H54 (cell line): Measurements from ENCODE around the gene USP40.

Experiments used
- DNase-seq: peaks from one replicate; pipeline ENCODE4 v3.0.0; 2011; ENCODE audit warnings: low spot score, mixed read lengths; ENCODE audit not compliant: insufficient read length
- FAIRE-seq: peaks from 3 replicates; lab custom pipeline; 2011; peaks lifted over from hg19 to GRCh38; lab: Jason Lieb, UNC
- POLR2A ChIP-seq: IDR thresholded peaks from 2 replicates; pipeline ENCODE4 v1.6.1; 2011; ENCODE audit warnings: low read depth, mild to moderate bottlenecking, low read length

The USP40 gene

DNA sequence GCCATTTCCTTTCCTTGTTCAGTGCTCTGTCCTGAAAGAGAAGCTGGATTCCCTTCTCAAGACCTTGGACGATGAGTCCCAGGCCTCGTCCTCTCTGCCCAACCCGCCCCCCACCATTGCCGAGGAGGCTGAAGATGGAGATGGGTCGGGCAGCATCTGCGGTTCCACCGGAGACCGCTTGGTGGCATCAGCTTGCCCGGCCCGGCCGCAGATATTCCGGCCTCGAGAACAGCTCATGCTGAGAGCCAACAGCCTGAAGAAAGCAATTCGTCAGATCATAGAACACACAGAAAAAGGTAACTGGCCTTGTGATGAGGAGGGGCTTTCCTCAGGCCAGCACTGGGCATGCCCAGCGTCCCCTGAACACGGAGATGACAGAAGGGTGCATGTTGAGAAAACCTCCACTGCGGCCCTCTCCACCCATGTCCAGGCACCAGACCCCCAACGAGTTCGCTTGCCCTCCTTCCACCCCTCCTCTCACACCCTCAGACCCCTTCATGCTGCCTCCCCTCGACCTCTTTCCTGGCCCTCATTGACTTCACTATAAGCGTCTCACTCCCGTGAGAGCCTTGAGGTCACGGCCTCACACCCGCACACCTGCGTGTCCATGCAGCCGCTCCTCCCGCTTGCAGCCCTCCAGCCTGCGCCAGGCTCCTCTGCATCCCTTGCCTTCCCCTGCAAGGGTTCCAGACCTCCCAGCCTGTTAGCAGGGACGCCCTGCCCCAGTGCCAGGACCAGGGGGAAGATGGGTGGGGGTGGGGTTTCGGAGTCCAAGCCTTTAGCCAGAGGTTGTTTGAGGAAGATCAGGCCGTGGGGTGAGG, 117.3 kb downstream of the USP40 start:
- no peak for TF ChIP-seq POLR2A
- FAIRE-seq (no peak), DNase-seq (no peak)

DNA sequence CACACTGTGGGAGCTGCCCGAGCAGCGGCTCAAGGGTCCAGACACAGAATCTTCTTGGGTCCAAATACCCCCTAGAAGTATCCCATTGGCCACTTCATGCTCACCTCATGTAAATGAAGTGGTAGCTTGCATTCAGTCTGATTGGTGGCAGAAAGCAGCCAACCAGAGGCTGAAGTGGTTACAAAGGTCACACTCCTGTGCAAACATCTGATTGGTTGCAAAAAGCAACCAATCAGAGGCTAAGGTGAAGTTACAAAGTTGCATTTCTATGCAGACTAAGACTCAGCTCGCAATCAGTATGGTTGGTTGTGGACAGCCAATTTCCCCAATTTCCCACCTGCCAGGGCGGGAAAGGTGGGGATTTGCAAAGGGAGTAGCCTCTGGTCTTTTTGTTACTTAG, 118.0 kb downstream of the USP40 start:
- DNase-seq = no peak
- TF ChIP-seq POLR2A = no peak
- no peak for FAIRE-seq

DNA sequence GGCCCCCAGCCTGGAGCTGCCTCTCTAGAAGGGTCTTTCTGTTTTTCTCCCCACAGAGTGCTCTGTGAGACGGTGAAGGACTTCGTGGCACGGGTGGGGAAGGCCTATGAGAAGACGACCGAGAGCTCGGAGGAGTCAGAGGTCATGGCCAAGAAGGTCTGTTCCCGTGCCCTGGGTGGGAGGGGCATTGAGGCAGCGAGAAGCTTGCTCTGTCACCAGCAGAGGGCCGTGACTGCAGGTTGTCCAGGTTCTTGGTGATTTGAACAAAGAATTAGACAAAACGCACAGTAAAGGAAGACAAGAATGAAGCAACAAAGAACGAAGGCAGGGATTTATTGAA, 118.4 kb downstream of the USP40 start:
- FAIRE-seq (no peak), DNase-seq (no peak)
- TF ChIP-seq POLR2A = no peak

DNA sequence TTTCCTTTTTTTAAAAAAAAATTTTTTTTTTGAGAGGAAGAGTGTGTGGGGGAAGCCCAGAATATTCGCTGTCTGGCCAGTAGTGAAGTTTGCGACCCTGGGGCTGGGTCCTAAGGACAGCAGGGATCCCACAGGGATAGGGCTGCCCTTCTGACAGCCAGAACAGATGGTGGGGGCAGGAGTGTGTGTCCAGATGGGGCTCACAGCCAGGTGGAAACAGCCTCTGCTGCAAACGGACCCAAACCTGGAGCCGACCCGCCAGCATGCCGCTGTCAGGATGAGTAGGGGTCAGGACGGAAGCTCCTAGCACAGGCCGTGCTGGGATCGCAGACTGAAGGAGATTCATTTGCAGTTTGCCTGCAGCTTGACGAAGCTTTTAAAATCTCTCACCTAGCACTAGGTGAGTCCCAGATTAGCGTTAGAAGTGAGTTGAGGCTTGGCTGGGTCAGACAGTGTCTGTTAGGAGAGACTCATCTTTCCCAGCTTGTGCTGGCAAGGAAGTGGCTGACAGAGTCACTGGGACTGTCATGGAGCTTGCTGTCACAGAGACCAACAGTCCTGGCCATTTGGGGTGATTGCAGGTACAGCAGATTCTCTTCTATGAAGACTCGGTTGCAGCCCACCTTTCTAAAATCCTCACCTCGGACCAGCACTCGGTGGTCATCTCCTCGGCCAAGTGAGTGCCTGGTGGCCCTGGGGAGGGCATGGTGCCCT, 118.9 kb downstream of the USP40 start:
- DNase-seq (no peak), FAIRE-seq (no peak)
- no peak for TF ChIP-seq POLR2A

DNA sequence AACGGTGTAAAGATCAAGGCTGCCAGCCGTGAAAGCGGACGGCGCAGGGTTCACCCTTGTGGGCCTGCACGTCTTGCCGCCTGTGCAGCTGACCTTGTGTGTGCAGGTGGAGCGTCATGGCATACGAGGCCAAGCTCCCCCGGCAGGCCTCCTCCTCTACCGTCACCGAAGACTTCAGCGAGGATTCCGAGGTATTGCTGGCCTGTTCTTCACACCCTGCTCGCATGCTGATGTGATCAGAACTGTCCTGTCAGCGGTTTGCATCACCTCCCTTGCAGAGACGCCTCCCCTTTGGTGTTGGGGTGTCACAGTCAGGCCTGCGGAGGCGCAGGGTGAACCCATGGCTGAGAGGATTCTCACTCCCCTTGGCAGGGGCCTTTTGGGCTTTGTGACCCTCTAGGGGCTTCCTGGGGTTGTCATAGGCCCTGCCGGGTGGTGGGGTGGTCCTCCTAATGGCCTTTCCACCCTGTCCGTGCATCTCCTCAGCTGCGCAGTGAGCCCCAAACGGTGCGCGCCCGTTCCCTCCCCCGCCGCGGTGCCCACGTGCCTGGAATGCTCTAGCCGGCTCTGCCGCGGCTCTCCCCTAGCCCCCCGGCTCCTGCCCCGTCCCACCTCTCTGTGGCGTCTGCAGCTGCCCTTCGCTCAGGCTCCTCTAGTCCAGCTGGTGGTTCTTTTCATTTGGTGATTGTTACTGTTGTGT, 119.8 kb downstream of the USP40 start:
- no peak for FAIRE-seq
- no peak for DNase-seq
- no peak for TF ChIP-seq POLR2A

DNA sequence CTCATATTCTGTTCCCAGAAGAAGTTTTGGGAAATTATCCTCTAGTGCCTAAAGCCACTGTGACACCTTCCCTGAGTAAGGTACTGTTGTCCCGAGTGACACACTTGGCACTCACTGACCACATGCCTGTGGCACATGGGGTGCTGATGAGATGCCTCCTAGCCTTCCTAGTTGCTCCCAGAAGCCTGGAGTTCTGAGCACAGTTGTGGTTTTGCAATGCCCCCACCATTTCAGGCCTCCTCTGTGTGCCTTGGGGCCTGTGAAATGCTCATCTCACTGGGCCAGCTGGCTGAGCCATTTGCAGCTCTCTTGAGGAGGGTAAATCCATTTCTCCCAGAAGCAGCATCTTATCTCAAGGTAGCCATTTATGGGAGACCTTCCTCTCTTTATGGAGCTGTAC, 120.5 kb downstream of the USP40 start:
- DNase-seq (no peak), FAIRE-seq (no peak)
- TF ChIP-seq POLR2A = no peak

DNA sequence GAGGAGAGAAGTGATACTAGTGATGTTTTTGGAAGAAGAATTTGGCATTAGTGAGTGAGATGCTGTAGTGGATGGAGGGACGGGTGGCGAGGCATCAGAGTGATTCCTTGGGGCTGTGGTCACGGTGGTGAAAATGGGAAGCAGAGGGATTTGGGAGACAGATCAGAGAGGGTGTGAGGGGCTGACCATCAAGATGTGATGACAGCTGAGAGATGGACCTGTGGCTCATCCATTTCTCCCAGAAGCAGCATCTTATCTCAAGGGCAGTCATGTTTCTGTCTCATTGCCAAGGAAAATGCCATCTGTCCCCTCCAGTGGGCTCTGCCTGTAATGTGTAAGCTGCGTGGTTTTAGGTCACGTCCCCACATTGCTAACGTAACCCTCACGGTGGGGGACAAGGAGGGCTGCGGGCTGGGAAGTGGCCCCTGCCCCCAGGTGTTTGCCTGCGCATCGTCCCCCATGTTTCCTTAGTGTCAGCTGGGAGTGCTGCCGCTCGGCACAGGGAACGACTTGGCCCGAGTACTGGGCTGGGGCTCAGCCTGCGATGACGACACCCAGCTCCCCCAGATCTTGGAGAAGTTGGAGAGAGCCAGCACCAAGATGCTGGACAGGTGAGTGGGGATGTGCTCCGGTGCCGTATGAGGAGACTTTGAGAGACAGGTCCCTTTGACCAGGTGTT, 121.3 kb downstream of the USP40 start:
- TF ChIP-seq POLR2A = no peak
- FAIRE-seq (no peak), DNase-seq (no peak)

DNA sequence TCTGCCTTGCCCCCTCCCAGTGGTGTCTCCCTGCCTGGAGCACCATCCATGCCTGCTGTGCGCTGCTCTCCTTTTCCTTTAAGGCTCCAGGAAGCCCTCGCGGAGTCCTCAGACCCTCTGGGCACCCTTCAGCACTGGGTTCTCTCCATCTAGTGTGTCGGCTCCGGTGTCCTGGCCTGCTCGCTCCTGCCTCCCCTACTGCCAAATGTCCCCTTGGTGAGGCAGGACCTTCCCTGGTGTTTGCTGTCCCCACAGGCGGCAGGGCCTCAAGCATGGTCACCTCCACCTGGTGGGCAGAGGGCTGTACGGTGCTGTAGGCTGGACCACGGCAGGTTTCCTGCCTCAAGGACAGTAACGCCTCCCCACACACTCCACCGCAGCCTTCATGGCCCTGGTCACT, 122.1 kb downstream of the USP40 start:
- TF ChIP-seq POLR2A = no peak
- no peak for DNase-seq
- FAIRE-seq = no peak

DNA sequence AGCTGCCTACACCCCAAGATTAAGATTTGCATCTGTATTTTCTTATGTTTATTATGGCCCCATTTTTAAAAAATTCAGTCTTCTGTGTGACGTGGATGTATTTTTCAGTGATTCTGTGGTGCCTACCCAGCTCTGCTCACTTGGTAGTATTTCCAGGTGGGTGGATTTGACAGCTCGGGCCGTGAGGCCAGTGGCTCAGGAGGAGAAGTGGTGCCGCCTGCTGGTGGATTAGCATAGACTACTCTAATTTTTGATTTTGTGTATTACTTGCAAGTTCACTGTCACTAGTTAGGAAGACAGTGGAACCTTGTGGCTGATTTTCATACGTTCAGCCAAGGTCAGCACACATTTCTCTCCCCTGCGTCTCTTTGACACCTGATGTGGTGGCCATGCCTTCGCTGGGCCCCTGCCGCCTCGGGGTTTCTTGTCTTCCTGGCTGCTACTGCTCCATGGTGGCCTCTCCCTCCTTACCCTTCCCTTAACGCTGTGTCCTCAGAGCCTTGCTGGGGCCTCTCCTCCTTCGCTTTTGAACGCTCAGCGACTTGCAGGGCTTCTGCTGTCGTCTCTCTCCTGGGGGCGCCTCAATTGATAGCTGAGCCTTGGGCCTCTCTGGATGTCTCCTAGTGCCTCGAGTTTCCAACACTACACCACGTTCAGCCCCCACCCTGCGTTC, 122.9 kb downstream of the USP40 start:
- TF ChIP-seq POLR2A = no peak
- DNase-seq = peak; percentile 92
- peak; percentile 15 for FAIRE-seq

DNA sequence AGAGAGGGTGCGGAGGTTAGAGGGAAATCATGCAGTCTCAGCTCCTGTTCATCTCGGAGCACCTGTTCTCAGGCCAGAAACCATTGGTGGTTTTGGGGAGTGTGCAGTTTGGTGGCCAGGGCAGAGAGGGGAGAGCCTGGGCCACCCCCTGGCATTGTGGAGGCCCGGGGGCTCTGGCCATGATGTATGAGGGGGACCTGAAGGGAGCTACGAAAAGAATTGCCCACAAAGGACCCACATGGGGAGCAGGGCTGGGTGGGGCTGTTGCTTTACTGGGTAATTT, 124.6 kb downstream of the USP40 start:
- TF ChIP-seq POLR2A = no peak
- no peak for FAIRE-seq

DNA sequence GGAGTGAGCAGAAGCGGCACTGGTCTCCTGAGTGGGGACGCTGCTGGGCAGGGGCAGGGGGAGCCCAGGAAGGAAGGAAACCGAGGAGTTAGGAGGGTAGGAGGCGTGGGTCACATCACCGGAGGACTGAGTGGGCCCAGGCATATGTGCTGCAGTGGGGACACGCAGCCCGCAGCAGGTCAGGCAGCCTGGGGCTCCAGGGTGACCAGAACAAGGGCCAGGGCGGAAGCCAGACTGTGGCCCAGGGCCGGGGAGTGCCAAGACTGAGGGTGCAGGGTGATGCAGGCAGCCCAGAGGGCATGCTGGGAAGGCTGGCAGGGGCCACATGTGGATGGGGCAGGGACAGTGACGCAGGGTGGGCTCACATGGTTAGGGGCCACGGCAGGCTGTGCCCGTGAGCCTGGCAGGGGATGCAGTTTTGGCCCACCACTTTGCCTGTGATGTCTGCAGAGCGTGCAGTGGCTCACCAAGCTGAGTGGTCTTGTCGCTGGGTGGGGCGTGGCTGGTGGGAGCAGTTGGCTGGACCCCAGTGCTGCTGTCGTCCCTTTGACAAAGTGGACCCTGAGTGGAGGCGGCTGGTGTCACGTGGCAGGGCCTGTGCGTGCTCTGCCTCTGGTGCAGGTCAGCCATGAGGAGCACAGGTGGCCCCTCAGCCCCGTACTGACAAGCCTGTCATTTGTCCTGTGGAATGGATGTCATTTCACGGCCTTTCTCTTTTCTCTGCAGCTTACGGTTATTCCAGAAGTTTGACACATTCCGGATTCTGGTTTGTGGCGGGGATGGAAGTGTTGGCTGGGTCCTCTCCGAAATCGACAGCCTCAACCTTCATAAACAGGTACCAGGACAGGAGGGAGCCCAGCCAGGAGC, 125.2 kb downstream of the USP40 start:
- DNase-seq = no peak
- no peak for TF ChIP-seq POLR2A
- FAIRE-seq = no peak

More for the DNA sequence above, 124.6 kb downstream of the USP40 start:
- no peak for DNase-seq

DNA sequence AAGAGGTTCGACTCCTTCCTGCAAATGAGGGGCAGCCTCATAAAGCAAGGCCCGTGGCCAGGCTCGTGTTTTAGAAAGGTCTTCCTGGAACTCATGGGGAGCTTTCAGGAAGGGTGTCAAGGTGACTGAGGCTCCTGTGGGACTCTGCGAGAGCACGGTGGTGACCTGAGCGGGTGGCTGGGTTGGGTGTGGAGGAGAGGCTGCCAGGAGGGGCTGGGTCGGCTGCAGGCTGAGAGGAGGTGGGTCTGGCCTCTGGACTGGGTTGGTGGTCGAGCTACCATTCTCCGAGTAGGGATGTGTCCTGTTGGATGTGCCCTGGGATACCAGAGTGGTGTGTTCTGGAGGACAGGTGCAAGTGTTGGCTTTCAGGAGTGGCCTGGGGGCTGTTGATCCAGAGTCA, 125.9 kb downstream of the USP40 start:
- TF ChIP-seq POLR2A = no peak
- FAIRE-seq = no peak
- no peak for DNase-seq

DNA sequence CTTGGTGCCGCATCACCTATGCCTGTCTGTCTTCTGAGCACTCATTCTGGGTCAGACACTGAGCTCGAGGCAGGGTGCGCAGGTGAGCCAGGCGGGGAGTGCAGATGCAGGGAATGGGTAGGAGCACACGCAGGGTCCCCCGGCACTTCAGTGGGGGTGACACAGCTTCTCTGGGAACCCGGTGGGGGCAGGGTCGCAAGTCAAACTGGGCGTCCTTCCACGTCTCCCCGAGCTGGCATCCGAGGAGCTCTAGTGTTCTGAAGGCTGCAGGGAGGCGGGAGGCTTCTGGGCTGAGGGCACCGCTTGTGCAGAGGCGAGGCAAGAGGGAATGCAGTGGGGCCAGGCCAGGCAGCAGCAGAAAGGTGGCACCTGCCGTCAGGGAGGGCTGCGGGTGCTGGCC, 126.3 kb downstream of the USP40 start:
- FAIRE-seq = no peak
- no peak for TF ChIP-seq POLR2A
- no peak for DNase-seq
